SU-DHL-6 (cell line): ENCODE results near the gene COMMD2.

Experiments used
- EZH2phosphoT487 ChIP-seq: fragments of 200-600 bp; sonication (generic), shearing (Covaris generic); conservative IDR thresholded peaks from 2 replicates; pipeline ENCODE4 v1.6.1; 2018; ENCODE audit warnings: mild to moderate bottlenecking, antibody characterized with exemption, low read length, moderate library complexity, mixed read lengths
- TF ChIP-seq, protein P1 (sequence below): fragments of 200-600 bp; sonication (generic); IDR thresholded peaks from one replicate; pipeline ENCODE4 v1.5.1; 2017; ENCODE audit warnings: antibody characterized with exemption, mild to moderate bottlenecking, low read length, moderate library complexity; ENCODE audit not compliant: insufficient read depth, poor library complexity, severe bottlenecking

DNA sequence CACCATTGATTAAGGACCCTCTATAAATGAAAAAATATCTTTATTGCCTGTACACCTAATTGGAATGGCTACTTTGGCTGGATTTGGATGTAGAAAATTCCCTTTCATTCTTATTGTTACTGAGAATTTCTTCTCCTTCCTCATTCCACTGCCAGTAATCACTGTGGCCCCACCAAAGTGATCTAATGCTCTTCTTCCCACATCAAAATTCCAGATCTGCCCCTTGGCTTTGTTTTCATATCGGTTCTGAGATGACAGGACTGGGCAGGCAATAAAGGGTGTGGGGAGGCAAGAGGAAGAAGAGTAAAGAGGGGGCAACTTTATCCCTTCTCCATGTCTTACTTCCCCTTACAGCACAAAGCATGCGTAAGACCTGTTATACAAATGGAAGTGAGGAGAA, 38.0 kb upstream of the COMMD2 start:
- TF ChIP-seq, protein P1, sequence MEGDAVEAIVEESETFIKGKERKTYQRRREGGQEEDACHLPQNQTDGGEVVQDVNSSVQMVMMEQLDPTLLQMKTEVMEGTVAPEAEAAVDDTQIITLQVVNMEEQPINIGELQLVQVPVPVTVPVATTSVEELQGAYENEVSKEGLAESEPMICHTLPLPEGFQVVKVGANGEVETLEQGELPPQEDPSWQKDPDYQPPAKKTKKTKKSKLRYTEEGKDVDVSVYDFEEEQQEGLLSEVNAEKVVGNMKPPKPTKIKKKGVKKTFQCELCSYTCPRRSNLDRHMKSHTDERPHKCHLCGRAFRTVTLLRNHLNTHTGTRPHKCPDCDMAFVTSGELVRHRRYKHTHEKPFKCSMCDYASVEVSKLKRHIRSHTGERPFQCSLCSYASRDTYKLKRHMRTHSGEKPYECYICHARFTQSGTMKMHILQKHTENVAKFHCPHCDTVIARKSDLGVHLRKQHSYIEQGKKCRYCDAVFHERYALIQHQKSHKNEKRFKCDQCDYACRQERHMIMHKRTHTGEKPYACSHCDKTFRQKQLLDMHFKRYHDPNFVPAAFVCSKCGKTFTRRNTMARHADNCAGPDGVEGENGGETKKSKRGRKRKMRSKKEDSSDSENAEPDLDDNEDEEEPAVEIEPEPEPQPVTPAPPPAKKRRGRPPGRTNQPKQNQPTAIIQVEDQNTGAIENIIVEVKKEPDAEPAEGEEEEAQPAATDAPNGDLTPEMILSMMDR, result no peak
- no peak for TF ChIP-seq EZH2phosphoT487
